Parathyroid adenoma (tissue), 2 donors: ENCODE data around the gene PRPF8.

Source experiments
- H2AFZ ChIP-seq: fragments of 300-600 bp; sonication (generic); one replicate; pipeline ENCODE4 v1.7.0; 2017; ENCODE audit warnings: antibody characterized with exemption, mild to moderate bottlenecking
- H3K27ac ChIP-seq: fragments of 300-600 bp; sonication (generic); one replicate; pipeline ENCODE4 v1.7.0; 2017
- H3K27me3 ChIP-seq: fragments of 300-600 bp; sonication (generic); one replicate; pipeline ENCODE4 v1.7.0; 2017; ENCODE audit warnings: low read length; ENCODE audit not compliant: control insufficient read depth, insufficient read depth
- H3K36me3 ChIP-seq: fragments of 300-600 bp; sonication (generic); one replicate; pipeline ENCODE4 v1.7.0; 2017; ENCODE audit warnings: low read length; ENCODE audit not compliant: control insufficient read depth, insufficient read depth
- H3K4me1 ChIP-seq: fragments of 300-600 bp; sonication (generic); one replicate; pipeline ENCODE4 v1.7.0; 2017; ENCODE audit warnings: control low read depth
- H3K4me2 ChIP-seq: fragments of 300-600 bp; sonication (generic); one replicate; pipeline ENCODE4 v1.7.0; 2017; ENCODE audit warnings: low read length
- H3K4me3 ChIP-seq: fragments of 300-600 bp; sonication (generic); one replicate; pipeline ENCODE4 v1.7.0; 2017; ENCODE audit warnings: low read depth, low read length
- H3K79me2 ChIP-seq: fragments of 300-600 bp; sonication (generic); one replicate; pipeline ENCODE4 v1.7.0; 2017; ENCODE audit warnings: control low read depth
- H3K9ac ChIP-seq: fragments of 300-600 bp; sonication (generic); one replicate; pipeline ENCODE4 v1.7.0; 2017; ENCODE audit warnings: mild to moderate bottlenecking
- H3K9me3 ChIP-seq: fragments of 300-600 bp; sonication (generic); one replicate; pipeline ENCODE4 v1.7.0; 2017; ENCODE audit warnings: low read length; ENCODE audit not compliant: control insufficient read depth
- TF ChIP-seq, protein P1 (sequence below): fragments of 300-600 bp; sonication (generic); IDR thresholded peaks from one replicate; pipeline ENCODE4 v1.7.0; 2017; ENCODE audit warnings: antibody characterized with exemption, mild to moderate bottlenecking
- donor health status: primary hyperparathyroidism.

Gene PRPF8

GRCh38 chr17:1606352-1606985, 78.2 kb downstream of the PRPF8 start:
- TF ChIP-seq, protein P1, sequence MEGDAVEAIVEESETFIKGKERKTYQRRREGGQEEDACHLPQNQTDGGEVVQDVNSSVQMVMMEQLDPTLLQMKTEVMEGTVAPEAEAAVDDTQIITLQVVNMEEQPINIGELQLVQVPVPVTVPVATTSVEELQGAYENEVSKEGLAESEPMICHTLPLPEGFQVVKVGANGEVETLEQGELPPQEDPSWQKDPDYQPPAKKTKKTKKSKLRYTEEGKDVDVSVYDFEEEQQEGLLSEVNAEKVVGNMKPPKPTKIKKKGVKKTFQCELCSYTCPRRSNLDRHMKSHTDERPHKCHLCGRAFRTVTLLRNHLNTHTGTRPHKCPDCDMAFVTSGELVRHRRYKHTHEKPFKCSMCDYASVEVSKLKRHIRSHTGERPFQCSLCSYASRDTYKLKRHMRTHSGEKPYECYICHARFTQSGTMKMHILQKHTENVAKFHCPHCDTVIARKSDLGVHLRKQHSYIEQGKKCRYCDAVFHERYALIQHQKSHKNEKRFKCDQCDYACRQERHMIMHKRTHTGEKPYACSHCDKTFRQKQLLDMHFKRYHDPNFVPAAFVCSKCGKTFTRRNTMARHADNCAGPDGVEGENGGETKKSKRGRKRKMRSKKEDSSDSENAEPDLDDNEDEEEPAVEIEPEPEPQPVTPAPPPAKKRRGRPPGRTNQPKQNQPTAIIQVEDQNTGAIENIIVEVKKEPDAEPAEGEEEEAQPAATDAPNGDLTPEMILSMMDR = no peak
- Histone ChIP-seq H3K4me2 (no peak overlapping the region), H3K4me3 (no peak overlapping the region), H3K79me2 (peaks cover 5% of the 10 kb centered on the region), H3K27ac (peak overlapping the region; percentile 59), H3K36me3 (no peaks in the 10 kb centered on the region), H3K27me3 (no peaks in the 10 kb centered on the region), H2AFZ (no peak overlapping the region), H3K9ac (no peak overlapping the region), H3K4me1 (peaks cover 7% of the 10 kb centered on the region), H3K9me3 (no peaks in the 10 kb centered on the region)

- TF ChIP-seq, protein P1 = no peak
- H3K9me3 ChIP-seq = no peaks in the 10 kb centered on the region
- H3K27ac ChIP-seq = peak overlapping the region; percentile 59
Observed at GRCh38 chr17:1605681-1606351, 78.9 kb downstream of the PRPF8 start.

GRCh38 chr17:1604831-1605528, 79.7 kb downstream of the PRPF8 start:
- Histone ChIP-seq H3K9ac (no peak overlapping the region), H3K4me3 (no peak overlapping the region), H3K36me3 (no peaks in the 10 kb centered on the region), H3K4me1 (peaks cover 7% of the 10 kb centered on the region), H3K27me3 (no peaks in the 10 kb centered on the region), H3K4me2 (no peak overlapping the region), H3K79me2 (peaks cover 5% of the 10 kb centered on the region), H3K27ac (peak overlapping the region; percentile 59), H3K9me3 (no peaks in the 10 kb centered on the region), H2AFZ (peak overlapping the region; percentile 85)
- TF ChIP-seq, protein P1 = peak; percentile 11

More at GRCh38 chr17:1605681-1606351, 78.9 kb downstream of the PRPF8 start:
- no peaks in the 10 kb centered on the region for H3K27me3 ChIP-seq
- no peaks in the 10 kb centered on the region for H3K36me3 ChIP-seq
- H3K79me2 ChIP-seq = peaks cover 5% of the 10 kb centered on the region
- no peak overlapping the region for H3K4me3 ChIP-seq
- no peak overlapping the region for H3K9ac ChIP-seq
- H3K4me1 ChIP-seq = peaks cover 7% of the 10 kb centered on the region
- peak overlapping the region; percentile 63 for H2AFZ ChIP-seq
- no peak overlapping the region for H3K4me2 ChIP-seq

DNA sequence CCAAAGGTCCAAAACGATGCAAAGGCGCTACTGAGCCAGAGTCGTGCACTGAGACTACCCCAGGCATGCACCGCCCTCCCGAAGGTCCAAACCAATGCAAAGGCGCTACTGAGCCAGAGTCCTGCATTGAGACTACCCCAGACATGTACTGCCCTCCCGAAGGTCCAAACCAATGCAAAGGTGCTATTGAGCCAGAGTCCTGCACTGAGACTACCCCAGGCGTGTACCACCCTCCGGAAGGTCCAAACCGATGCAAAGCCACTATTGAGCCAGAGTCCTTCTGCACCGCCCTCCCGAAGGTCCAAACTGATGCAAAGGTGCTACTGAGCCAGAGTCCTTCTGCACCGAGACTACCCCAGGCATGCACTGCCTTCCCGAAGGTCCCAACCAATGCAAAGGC, 83.1 kb downstream of the PRPF8 start:
- Histone ChIP-seq H3K9ac (no peak overlapping the region), H3K36me3 (no peaks in the 10 kb centered on the region), H2AFZ (no peak overlapping the region), H3K79me2 (peaks cover 5% of the 10 kb centered on the region), H3K4me3 (no peak overlapping the region), H3K27ac (no peak overlapping the region), H3K9me3 (no peaks in the 10 kb centered on the region), H3K4me2 (no peak overlapping the region), H3K4me1 (peaks cover 7% of the 10 kb centered on the region), H3K27me3 (no peaks in the 10 kb centered on the region)
- TF ChIP-seq, protein P1 = no peak
